Loucy (cell line): ENCODE measurements around the gene MIGA1.

Experiments
- EZH2phosphoT487 ChIP-seq: fragments of 200-600 bp; IDR thresholded peaks from 2 replicates; pipeline ENCODE4 v1.6.1; 2018; ENCODE audit warnings: antibody characterized with exemption, mild to moderate bottlenecking, moderate library complexity, borderline replicate concordance
- TF ChIP-seq, protein P1 (sequence below): fragments of 200-600 bp; sonication (generic); conservative IDR thresholded peaks from 2 replicates; pipeline ENCODE4 v1.5.1; 2014; ENCODE audit warnings: mild to moderate bottlenecking, antibody characterized with exemption, low read length

DNA sequence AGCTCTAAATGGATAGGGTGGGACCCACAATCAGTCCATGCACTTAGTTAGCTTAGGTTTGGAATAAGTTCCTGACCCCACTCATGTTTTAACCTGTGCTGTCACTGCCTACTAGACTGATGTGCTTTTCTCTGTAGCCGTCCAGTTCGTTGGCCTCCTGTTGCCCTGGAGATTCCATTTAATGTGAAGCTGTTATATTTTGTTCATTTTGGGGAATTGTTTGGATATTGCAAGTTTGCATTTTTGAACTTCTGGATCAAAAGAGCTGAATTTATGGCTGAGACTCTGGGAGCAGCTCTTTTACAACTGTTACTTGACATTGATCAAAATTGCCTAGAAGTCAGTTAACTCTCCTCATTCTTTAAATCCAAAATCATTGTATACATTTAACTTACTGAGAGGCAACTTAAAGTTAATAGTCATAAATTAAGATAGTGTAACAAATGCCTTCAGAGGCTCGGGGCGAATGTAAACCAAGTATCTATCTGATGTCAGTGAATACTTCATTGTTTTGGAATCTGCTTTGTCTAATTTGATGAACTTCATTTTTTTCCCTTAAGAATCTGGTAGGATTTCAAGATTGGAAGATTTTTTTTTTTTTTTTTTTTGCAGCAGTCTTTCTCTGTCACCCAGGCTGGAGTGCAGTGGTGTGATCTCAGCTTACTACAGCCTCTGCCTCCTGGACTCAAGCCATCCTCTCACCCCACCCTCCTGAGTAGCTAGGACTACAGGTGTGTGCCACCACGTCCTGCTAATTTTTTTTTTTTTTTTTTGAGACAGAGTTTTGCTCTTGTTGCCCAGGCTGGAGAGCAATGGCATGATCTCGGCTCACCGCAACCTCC is 38.1 kb downstream of the MIGA1 start:
- TF ChIP-seq, protein P1, sequence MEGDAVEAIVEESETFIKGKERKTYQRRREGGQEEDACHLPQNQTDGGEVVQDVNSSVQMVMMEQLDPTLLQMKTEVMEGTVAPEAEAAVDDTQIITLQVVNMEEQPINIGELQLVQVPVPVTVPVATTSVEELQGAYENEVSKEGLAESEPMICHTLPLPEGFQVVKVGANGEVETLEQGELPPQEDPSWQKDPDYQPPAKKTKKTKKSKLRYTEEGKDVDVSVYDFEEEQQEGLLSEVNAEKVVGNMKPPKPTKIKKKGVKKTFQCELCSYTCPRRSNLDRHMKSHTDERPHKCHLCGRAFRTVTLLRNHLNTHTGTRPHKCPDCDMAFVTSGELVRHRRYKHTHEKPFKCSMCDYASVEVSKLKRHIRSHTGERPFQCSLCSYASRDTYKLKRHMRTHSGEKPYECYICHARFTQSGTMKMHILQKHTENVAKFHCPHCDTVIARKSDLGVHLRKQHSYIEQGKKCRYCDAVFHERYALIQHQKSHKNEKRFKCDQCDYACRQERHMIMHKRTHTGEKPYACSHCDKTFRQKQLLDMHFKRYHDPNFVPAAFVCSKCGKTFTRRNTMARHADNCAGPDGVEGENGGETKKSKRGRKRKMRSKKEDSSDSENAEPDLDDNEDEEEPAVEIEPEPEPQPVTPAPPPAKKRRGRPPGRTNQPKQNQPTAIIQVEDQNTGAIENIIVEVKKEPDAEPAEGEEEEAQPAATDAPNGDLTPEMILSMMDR: no peak
- no peak for TF ChIP-seq EZH2phosphoT487
